HL-60 (cell line): ENCODE measurements around the gene PPP6R3.

ENCODE experiments used
- CTCF ChIP-seq: IDR thresholded peaks from one replicate; pipeline ENCODE4 v1.5.1; 2011; ENCODE audit warnings: low read length, control low read depth, inconsistent platforms; ENCODE audit not compliant: insufficient read depth
- GABPA ChIP-seq: IDR thresholded peaks from 2 replicates; pipeline ENCODE4 v1.6.1; 2012; ENCODE audit warnings: low read depth
- POLR2AphosphoS5 ChIP-seq: IDR thresholded peaks from 2 replicates; pipeline ENCODE4 v1.6.1; 2012; ENCODE audit warnings: low read depth

- TF ChIP-seq CTCF (no peak), GABPA (no peak), POLR2AphosphoS5 (no peak)
Observed at GRCh38 chr11:68469122-68469521, 8.6 kb downstream of the PPP6R3 start.
